Brain microvascular endothelial cell (primary cell): ENCODE measurements around the gene SPTBN4.
A peak's percentile ranks its signal among the peaks of the same experiment; 100 is the strongest.

Source experiments
- DNase-seq: peaks from one replicate; pipeline ENCODE4 v3.0.0-alpha.2; 2020
- H3K27ac ChIP-seq: fragments of 250-450 bp; sonication (Bioruptor Pico); 2 replicates; pipeline ENCODE4 v1.5.1; 2020; ENCODE audit warnings: mild to moderate bottlenecking, moderate library complexity
- H3K27me3 ChIP-seq: fragments of 250-450 bp; sonication (Bioruptor Pico); replicated peaks from 2 replicates; pipeline ENCODE4 v1.5.1; 2020; ENCODE audit warnings: mild to moderate bottlenecking
- H3K36me3 ChIP-seq: fragments of 250-450 bp; sonication (Bioruptor Pico); replicated peaks from 2 replicates; pipeline ENCODE4 v1.5.1; 2020; ENCODE audit warnings: mild to moderate bottlenecking
- H3K4me3 ChIP-seq: 2 replicates; pipeline ENCODE4 v1.5.1; 2011; ENCODE audit warnings: low read depth, mild to moderate bottlenecking, control low read depth, low read length, moderate library complexity
- in situ Hi-C: cut with HindIII; loops from 2 replicates; pipeline ENCODE4 v1.10.0; 2017; ENCODE audit warnings: low sequenced_read_pairs, low pct_ligation_motif_present
- TF ChIP-seq, protein P1 (sequence below): IDR thresholded peaks from 2 replicates; pipeline ENCODE4 v1.5.1; 2011; ENCODE audit warnings: low read depth, mild to moderate bottlenecking, moderate library complexity, low read length, control low read depth, inconsistent platforms; ENCODE audit errors: missing control alignments

Gene SPTBN4

GRCh38 chr19:40592170-40592569 is 125.4 kb downstream of the SPTBN4 start:
- Histone ChIP-seq H3K27me3 (no peaks in the 10 kb centered on the region), H3K4me3 (no peak overlapping the region), H3K36me3 (peaks cover 2% of the 10 kb centered on the region), H3K27ac (no peak overlapping the region)
- in situ Hi-C loops = loop anchor here (10.0 kb wide), 1 partner anchor 57 kb away; no protein-coding TSS in a partner anchor
- peak; percentile 71 for DNase-seq
- TF ChIP-seq, protein P1, sequence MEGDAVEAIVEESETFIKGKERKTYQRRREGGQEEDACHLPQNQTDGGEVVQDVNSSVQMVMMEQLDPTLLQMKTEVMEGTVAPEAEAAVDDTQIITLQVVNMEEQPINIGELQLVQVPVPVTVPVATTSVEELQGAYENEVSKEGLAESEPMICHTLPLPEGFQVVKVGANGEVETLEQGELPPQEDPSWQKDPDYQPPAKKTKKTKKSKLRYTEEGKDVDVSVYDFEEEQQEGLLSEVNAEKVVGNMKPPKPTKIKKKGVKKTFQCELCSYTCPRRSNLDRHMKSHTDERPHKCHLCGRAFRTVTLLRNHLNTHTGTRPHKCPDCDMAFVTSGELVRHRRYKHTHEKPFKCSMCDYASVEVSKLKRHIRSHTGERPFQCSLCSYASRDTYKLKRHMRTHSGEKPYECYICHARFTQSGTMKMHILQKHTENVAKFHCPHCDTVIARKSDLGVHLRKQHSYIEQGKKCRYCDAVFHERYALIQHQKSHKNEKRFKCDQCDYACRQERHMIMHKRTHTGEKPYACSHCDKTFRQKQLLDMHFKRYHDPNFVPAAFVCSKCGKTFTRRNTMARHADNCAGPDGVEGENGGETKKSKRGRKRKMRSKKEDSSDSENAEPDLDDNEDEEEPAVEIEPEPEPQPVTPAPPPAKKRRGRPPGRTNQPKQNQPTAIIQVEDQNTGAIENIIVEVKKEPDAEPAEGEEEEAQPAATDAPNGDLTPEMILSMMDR = no peak

GRCh38 chr19:40594255-40594654 is 127.5 kb downstream of the SPTBN4 start:
- DNase-seq = no peak
- TF ChIP-seq, protein P1 = no peak
- in situ Hi-C loops = loop anchor here (10.0 kb wide), 1 partner anchor 59 kb away; no protein-coding TSS in a partner anchor
- no peaks in the 10 kb centered on the region for H3K27me3 ChIP-seq
- H3K4me3 ChIP-seq = no peak overlapping the region
- H3K27ac ChIP-seq = no peak overlapping the region
- H3K36me3 ChIP-seq = no peaks in the 10 kb centered on the region

GRCh38 chr19:40594657-40595091 is 127.9 kb downstream of the SPTBN4 start:
- H3K27ac ChIP-seq = no peak overlapping the region
- no peaks in the 10 kb centered on the region for H3K27me3 ChIP-seq
- H3K36me3 ChIP-seq = no peaks in the 10 kb centered on the region
- in situ Hi-C loops = loop anchor here (10.0 kb wide), 1 partner anchor 60 kb away; no protein-coding TSS in a partner anchor
- peak; percentile 44 for DNase-seq
- H3K4me3 ChIP-seq = peak overlapping the region; percentile 26
- TF ChIP-seq, protein P1 = peak; percentile 43

GRCh38 chr19:40596608-40597328 is 130.0 kb downstream of the SPTBN4 start:
- Histone ChIP-seq H3K27me3 (no peaks in the 10 kb centered on the region), H3K27ac (no peak overlapping the region), H3K36me3 (no peaks in the 10 kb centered on the region), H3K4me3 (peak overlapping the region; percentile 50)
- TF ChIP-seq, protein P1 = no peak
- no peak for DNase-seq
- in situ Hi-C loops = loop anchor here (10.0 kb wide), 1 partner anchor 62 kb away; no protein-coding TSS in a partner anchor

GRCh38 chr19:40597329-40597838 is 130.6 kb downstream of the SPTBN4 start:
- H3K36me3 ChIP-seq = no peaks in the 10 kb centered on the region
- DNase-seq = no peak
- TF ChIP-seq, protein P1 = no peak
- in situ Hi-C loops = loop anchor here (10.0 kb wide), 1 partner anchor 63 kb away; no protein-coding TSS in a partner anchor
- no peaks in the 10 kb centered on the region for H3K27me3 ChIP-seq
- no peak overlapping the region for H3K27ac ChIP-seq
- H3K4me3 ChIP-seq = peak overlapping the region; percentile 50
